ENCODE data around the gene BLZF1. TPM values are rescaled to one million over a fixed set of nuclear protein-coding genes. Genes with fewer than 3 reads are reported as not detected.

The BLZF1 gene
- polyA plus RNA-seq, 1 donor from 2014 or later = 19.9 TPM

GRCh38 chr1:169326261-169326955 is 41.6 kb upstream of the BLZF1 start:
- H4K20me1 ChIP-seq (ENCODE audit: insufficient read depth) = no peaks in the 10 kb centered on the region
- no peak overlapping the region for H3K4me3 ChIP-seq (ENCODE audit: low read length)
- H3K9me2 ChIP-seq (ENCODE audit: insufficient read depth, low read length) = no peaks in the 10 kb centered on the region
- H3K9me3 ChIP-seq (ENCODE audit: low read length) = no peaks in the 10 kb centered on the region
- TF ChIP-seq POLR2AphosphoS5 (IDR thresholded peaks at IDR 0.05) (no peak), TAF1 (IDR thresholded peaks at IDR 0.05; ENCODE audit: low read depth) (no peak), SMC3 (conservative IDR thresholded peaks at IDR 0.05; ENCODE audit: poor library complexity) (no peak), RAD21 (conservative IDR thresholded peaks at IDR 0.05) (no peak), MXI1 (conservative IDR thresholded peaks at IDR 0.05; ENCODE audit: poor library complexity, severe bottlenecking) (no peak), EP300 (conservative IDR thresholded peaks at IDR 0.05; ENCODE audit: poor library complexity, severe bottlenecking) (no peak), EZH2 (IDR thresholded peaks at IDR 0.05; ENCODE audit: borderline replicate concordance, insufficient read depth, low read length, poor library complexity, severe bottlenecking) (no peak)
- TF ChIP-seq, protein P1, sequence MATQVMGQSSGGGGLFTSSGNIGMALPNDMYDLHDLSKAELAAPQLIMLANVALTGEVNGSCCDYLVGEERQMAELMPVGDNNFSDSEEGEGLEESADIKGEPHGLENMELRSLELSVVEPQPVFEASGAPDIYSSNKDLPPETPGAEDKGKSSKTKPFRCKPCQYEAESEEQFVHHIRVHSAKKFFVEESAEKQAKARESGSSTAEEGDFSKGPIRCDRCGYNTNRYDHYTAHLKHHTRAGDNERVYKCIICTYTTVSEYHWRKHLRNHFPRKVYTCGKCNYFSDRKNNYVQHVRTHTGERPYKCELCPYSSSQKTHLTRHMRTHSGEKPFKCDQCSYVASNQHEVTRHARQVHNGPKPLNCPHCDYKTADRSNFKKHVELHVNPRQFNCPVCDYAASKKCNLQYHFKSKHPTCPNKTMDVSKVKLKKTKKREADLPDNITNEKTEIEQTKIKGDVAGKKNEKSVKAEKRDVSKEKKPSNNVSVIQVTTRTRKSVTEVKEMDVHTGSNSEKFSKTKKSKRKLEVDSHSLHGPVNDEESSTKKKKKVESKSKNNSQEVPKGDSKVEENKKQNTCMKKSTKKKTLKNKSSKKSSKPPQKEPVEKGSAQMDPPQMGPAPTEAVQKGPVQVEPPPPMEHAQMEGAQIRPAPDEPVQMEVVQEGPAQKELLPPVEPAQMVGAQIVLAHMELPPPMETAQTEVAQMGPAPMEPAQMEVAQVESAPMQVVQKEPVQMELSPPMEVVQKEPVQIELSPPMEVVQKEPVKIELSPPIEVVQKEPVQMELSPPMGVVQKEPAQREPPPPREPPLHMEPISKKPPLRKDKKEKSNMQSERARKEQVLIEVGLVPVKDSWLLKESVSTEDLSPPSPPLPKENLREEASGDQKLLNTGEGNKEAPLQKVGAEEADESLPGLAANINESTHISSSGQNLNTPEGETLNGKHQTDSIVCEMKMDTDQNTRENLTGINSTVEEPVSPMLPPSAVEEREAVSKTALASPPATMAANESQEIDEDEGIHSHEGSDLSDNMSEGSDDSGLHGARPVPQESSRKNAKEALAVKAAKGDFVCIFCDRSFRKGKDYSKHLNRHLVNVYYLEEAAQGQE (IDR thresholded peaks at IDR 0.05; ENCODE audit: borderline replicate concordance) = no peak
- TF ChIP-seq, protein P2, sequence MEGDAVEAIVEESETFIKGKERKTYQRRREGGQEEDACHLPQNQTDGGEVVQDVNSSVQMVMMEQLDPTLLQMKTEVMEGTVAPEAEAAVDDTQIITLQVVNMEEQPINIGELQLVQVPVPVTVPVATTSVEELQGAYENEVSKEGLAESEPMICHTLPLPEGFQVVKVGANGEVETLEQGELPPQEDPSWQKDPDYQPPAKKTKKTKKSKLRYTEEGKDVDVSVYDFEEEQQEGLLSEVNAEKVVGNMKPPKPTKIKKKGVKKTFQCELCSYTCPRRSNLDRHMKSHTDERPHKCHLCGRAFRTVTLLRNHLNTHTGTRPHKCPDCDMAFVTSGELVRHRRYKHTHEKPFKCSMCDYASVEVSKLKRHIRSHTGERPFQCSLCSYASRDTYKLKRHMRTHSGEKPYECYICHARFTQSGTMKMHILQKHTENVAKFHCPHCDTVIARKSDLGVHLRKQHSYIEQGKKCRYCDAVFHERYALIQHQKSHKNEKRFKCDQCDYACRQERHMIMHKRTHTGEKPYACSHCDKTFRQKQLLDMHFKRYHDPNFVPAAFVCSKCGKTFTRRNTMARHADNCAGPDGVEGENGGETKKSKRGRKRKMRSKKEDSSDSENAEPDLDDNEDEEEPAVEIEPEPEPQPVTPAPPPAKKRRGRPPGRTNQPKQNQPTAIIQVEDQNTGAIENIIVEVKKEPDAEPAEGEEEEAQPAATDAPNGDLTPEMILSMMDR (IDR thresholded peaks at IDR 0.05; ENCODE audit: poor library complexity, severe bottlenecking) = no peak
- no peak overlapping the region for H3K27ac ChIP-seq (ENCODE audit: low read length)
- no peak overlapping the region for H3K4me2 ChIP-seq (ENCODE audit: low read length)
- no peaks in the 10 kb centered on the region for H3K36me3 ChIP-seq (ENCODE audit: insufficient read depth, low read length)
- H3F3A ChIP-seq (ENCODE audit: insufficient read depth, low read length, poor library complexity, severe bottlenecking) = no peaks in the 10 kb centered on the region
- no peak overlapping the region for H3K9ac ChIP-seq (ENCODE audit: low read length)
- H3K27me3 ChIP-seq (ENCODE audit: insufficient read depth, low read depth, low read length) = no peaks in the 10 kb centered on the region
- H2AFZ ChIP-seq (ENCODE audit: low read depth, low read length) = no peak overlapping the region
- peaks cover 19% of the 10 kb centered on the region for H3K79me2 ChIP-seq (replicated peaks; ENCODE audit: insufficient read depth, low read length)

DNA sequence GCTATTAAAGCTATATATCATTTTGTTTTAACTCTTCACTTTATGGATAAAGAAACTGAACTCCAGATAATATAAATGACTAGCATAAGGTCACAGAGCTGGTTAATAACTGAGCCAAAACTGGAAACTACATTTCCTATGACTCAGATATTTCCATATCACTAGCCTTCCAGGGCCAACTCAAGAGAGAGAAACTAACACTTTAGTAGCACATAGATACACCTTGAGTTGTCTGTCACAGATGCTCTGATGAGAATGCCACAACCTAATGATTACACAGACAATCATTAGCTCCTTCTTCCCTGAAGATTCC is 41.1 kb upstream of the BLZF1 start:
- H3K27me3 ChIP-seq (ENCODE audit: insufficient read depth, low read depth, low read length) = no peaks in the 10 kb centered on the region
- no peaks in the 10 kb centered on the region for H4K20me1 ChIP-seq (ENCODE audit: insufficient read depth)
- H3K9me3 ChIP-seq (ENCODE audit: low read length) = no peaks in the 10 kb centered on the region
- no peak overlapping the region for H2AFZ ChIP-seq (ENCODE audit: low read depth, low read length)
- no peaks in the 10 kb centered on the region for H3K9me2 ChIP-seq (ENCODE audit: insufficient read depth, low read length)
- H3K9ac ChIP-seq (ENCODE audit: low read length) = no peak overlapping the region
- TF ChIP-seq, protein P2 (IDR thresholded peaks at IDR 0.05; ENCODE audit: poor library complexity, severe bottlenecking) = no peak
- TF ChIP-seq MXI1 (conservative IDR thresholded peaks at IDR 0.05; ENCODE audit: poor library complexity, severe bottlenecking) = no peak
- no peak for TF ChIP-seq TAF1 (IDR thresholded peaks at IDR 0.05; ENCODE audit: low read depth)
- no peak for TF ChIP-seq EP300 (conservative IDR thresholded peaks at IDR 0.05; ENCODE audit: poor library complexity, severe bottlenecking)
- no peak for TF ChIP-seq EZH2 (IDR thresholded peaks at IDR 0.05; ENCODE audit: borderline replicate concordance, insufficient read depth, low read length, poor library complexity, severe bottlenecking)
- no peak for TF ChIP-seq SMC3 (conservative IDR thresholded peaks at IDR 0.05; ENCODE audit: poor library complexity)
- TF ChIP-seq RAD21 (conservative IDR thresholded peaks at IDR 0.05) = no peak
- TF ChIP-seq POLR2AphosphoS5 (IDR thresholded peaks at IDR 0.05) = no peak
- TF ChIP-seq, protein P1 (IDR thresholded peaks at IDR 0.05; ENCODE audit: borderline replicate concordance) = no peak
- peaks cover 19% of the 10 kb centered on the region for H3K79me2 ChIP-seq (replicated peaks; ENCODE audit: insufficient read depth, low read length)
- no peak overlapping the region for H3K4me3 ChIP-seq (ENCODE audit: low read length)
- H3K36me3 ChIP-seq (ENCODE audit: insufficient read depth, low read length) = no peaks in the 10 kb centered on the region
- no peak overlapping the region for H3K4me2 ChIP-seq (ENCODE audit: low read length)
- H3F3A ChIP-seq (ENCODE audit: insufficient read depth, low read length, poor library complexity, severe bottlenecking) = no peaks in the 10 kb centered on the region
- no peak overlapping the region for H3K27ac ChIP-seq (ENCODE audit: low read length)

Measured in neural cell (in vitro differentiated cells).